IMR-90 (cell line): ENCODE data around the gene ARHGEF37. TPM values are rescaled to one million over a fixed set of nuclear protein-coding genes. Genes with fewer than 3 reads are reported as not detected.

Experiments used
- ATAC-seq: fragments of 200-7000 bp; cut with Tn5 transposase; 2 replicates; pipeline ENCODE4 v1.9.1; 2020; ENCODE audit warnings: low read depth, mild to moderate bottlenecking, moderate library complexity
- BruUV-seq: library from RNA; stranded (reverse); fragments of 400-500 nt; replicated peaks from 2 replicates; lab custom pipeline; 2021; lab: Mats Ljungman, UMichigan
- CTCF ChIA-PET: fragments of 300-600 bp; formaldehyde crosslinking; extraction: SDS; loops from one replicate; lab custom pipeline; 2021; ENCODE audit warnings: antibody characterized with exemption; lab: Yijun Ruan, JAX
- POLR2A ChIA-PET: fragments of 300-600 bp; sonication (Branson Sonifier 250); formaldehyde crosslinking; loops from one replicate; lab custom pipeline; 2022; ENCODE audit warnings: antibody characterized with exemption; ENCODE audit not compliant: unreplicated experiment; lab: Charles Lee
- DNase-seq: peaks from one replicate; pipeline ENCODE4 v3.0.0; 2013
- H2AFZ ChIP-seq: replicated peaks from 2 replicates; pipeline ENCODE3; 2013; ENCODE audit warnings: low read length, mild to moderate bottlenecking; ENCODE audit not compliant: poor library complexity
- H2AK5ac ChIP-seq: 2 replicates; pipeline ENCODE4 v1.6.1; 2013; ENCODE audit warnings: low read depth, low read length, inconsistent platforms
- H2AK9ac ChIP-seq: replicated peaks from 2 replicates; pipeline ENCODE3; 2013; ENCODE audit warnings: mild to moderate bottlenecking, low read depth, low read length, moderate library complexity; ENCODE audit not compliant: poor library complexity
- H2BK120ac ChIP-seq: 2 replicates; pipeline ENCODE4 v1.6.1; 2013; ENCODE audit warnings: low read depth, low read length, inconsistent platforms
- H2BK15ac ChIP-seq: 3 replicates; pipeline ENCODE4 v1.6.1; 2013; ENCODE audit warnings: low read depth, low read length, inconsistent platforms
- H2BK20ac ChIP-seq: 2 replicates; pipeline ENCODE4 v1.6.1; 2013; ENCODE audit warnings: low read depth, mild to moderate bottlenecking, inconsistent platforms, low read length, moderate library complexity
- H2BK5ac ChIP-seq: 2 replicates; pipeline ENCODE4 v1.6.1; 2013; ENCODE audit warnings: mild to moderate bottlenecking, low read depth, low read length, inconsistent platforms; ENCODE audit not compliant: poor library complexity, severe bottlenecking
- H3K14ac ChIP-seq: replicated peaks from 2 replicates; pipeline ENCODE4 v1.6.1; 2013; ENCODE audit warnings: low read depth, low read length, inconsistent platforms
- H3K18ac ChIP-seq: 2 replicates; pipeline ENCODE4 v1.6.1; 2013; ENCODE audit warnings: low read depth, low read length, control low read depth
- H3K23ac ChIP-seq: 2 replicates; pipeline ENCODE4 v1.6.1; 2013; ENCODE audit warnings: low read depth, low read length, inconsistent platforms
- H3K27ac ChIP-seq: 2 replicates; pipeline ENCODE4 v1.5.1; 2013; ENCODE audit warnings: mild to moderate bottlenecking, control low read depth, low read length; ENCODE audit not compliant: insufficient read depth
- H3K27me3 ChIP-seq: 2 replicates; pipeline ENCODE4 v1.6.1; 2013; ENCODE audit warnings: low read length; ENCODE audit not compliant: control insufficient read depth, insufficient read depth
- H3K36me3 ChIP-seq: 2 replicates; pipeline ENCODE4 v1.6.1; 2013; ENCODE audit warnings: low read length, mixed read lengths; ENCODE audit not compliant: control insufficient read depth, insufficient read depth
- H3K4ac ChIP-seq: 2 replicates; pipeline ENCODE4 v1.6.1; 2013; ENCODE audit warnings: low read depth, low read length, inconsistent platforms
- H3K4me1 ChIP-seq: 2 replicates; pipeline ENCODE4 v1.6.1; 2013; ENCODE audit warnings: low read length, mixed read lengths; ENCODE audit not compliant: control insufficient read depth, insufficient read depth
- H3K4me2 ChIP-seq: 2 replicates; pipeline ENCODE4 v1.6.1; 2013; ENCODE audit warnings: low read depth, mild to moderate bottlenecking, control low read depth, low read length, moderate library complexity
- H3K4me3 ChIP-seq: 2 replicates; pipeline ENCODE4 v1.5.1; 2013; ENCODE audit warnings: low read depth, mild to moderate bottlenecking, control low read depth, low read length, moderate library complexity; ENCODE audit not compliant: insufficient read depth
- H3K56ac ChIP-seq: 2 replicates; pipeline ENCODE4 v1.6.1; 2013; ENCODE audit warnings: low read length, inconsistent platforms; ENCODE audit not compliant: insufficient read depth; ENCODE audit errors: extremely low read depth
- H3K79me1 ChIP-seq, 2 experiments: 2 replicates each; pipeline ENCODE4 v1.6.1; 2013; ENCODE audit warnings: low read length in 2 of 2, inconsistent platforms in 1 of 2, low read depth in 1 of 2
- H3K9ac ChIP-seq: 2 replicates; pipeline ENCODE4 v1.6.1; 2013; ENCODE audit warnings: low read depth, low read length, control low read depth
- H3K9me1 ChIP-seq: 2 replicates; pipeline ENCODE4 v1.6.1; 2013; ENCODE audit warnings: low read length, inconsistent platforms; ENCODE audit not compliant: insufficient read depth
- H3K9me3 ChIP-seq: 2 replicates; pipeline ENCODE4 v1.6.1; 2013; ENCODE audit warnings: low read length; ENCODE audit not compliant: control insufficient read depth, insufficient read depth
- H4K20me1 ChIP-seq: 2 replicates; pipeline ENCODE4 v1.6.1; 2013; ENCODE audit warnings: low read length, inconsistent platforms; ENCODE audit not compliant: insufficient read depth
- H4K5ac ChIP-seq: 2 replicates; pipeline ENCODE4 v1.6.1; 2013; ENCODE audit warnings: mild to moderate bottlenecking, low read depth, low read length, control low read depth
- H4K8ac ChIP-seq, 2 experiments: 2 replicates each; pipeline ENCODE4 v1.6.1; 2013; ENCODE audit warnings: low read depth in 2 of 2, low read length in 2 of 2, control low read depth in 1 of 2, inconsistent platforms in 1 of 2
- H4K91ac ChIP-seq: 2 replicates; pipeline ENCODE4 v1.6.1; 2013; ENCODE audit warnings: low read depth, low read length, inconsistent platforms; ENCODE audit not compliant: insufficient read depth
- CEBPB ChIP-seq: IDR thresholded peaks from 2 replicates; pipeline ENCODE4 v1.6.1; 2012; ENCODE audit warnings: low read depth, low read length, improper control_type of control experiment
- CTCF ChIP-seq: conservative IDR thresholded peaks from 2 replicates; pipeline ENCODE4 v1.5.1; 2012; ENCODE audit warnings: mild to moderate bottlenecking, low read depth, low read length, improper control_type of control experiment
- ELK1 ChIP-seq: fragments of 150-350 bp; IDR thresholded peaks from 2 replicates; pipeline ENCODE4 v1.6.1; 2016; ENCODE audit warnings: low read depth, mild to moderate bottlenecking, low read length, moderate library complexity, borderline replicate concordance
- FOS ChIP-seq: fragments of 150-350 bp; IDR thresholded peaks from 2 replicates; pipeline ENCODE4 v1.6.1; 2016; ENCODE audit warnings: low read depth, low read length
- MXI1 ChIP-seq: IDR thresholded peaks from 2 replicates; pipeline ENCODE4 v1.6.1; 2012; ENCODE audit warnings: low read depth, mild to moderate bottlenecking, low read length, moderate library complexity, borderline replicate concordance
- NFE2L2 ChIP-seq: fragments of 150-350 bp; IDR thresholded peaks from 2 replicates; pipeline ENCODE4 v1.6.1; 2016; ENCODE audit warnings: low read depth, mild to moderate bottlenecking, low read length
- POLR2A ChIP-seq: IDR thresholded peaks from 2 replicates; pipeline ENCODE4 v1.6.1; 2012; ENCODE audit warnings: mild to moderate bottlenecking, low read depth, low read length
- RCOR1 ChIP-seq: IDR thresholded peaks from 2 replicates; pipeline ENCODE4 v1.6.1; 2012; ENCODE audit warnings: mild to moderate bottlenecking, low read length, improper control_type of control experiment; ENCODE audit not compliant: insufficient replicate concordance
- RFX5 ChIP-seq: IDR thresholded peaks from 2 replicates; pipeline ENCODE4 v1.8.0; 2012; ENCODE audit warnings: low read depth, mild to moderate bottlenecking, low read length, moderate library complexity
- USF2 ChIP-seq: fragments of 150-350 bp; IDR thresholded peaks from 2 replicates; pipeline ENCODE4 v1.6.1; 2017; ENCODE audit warnings: mild to moderate bottlenecking, antibody characterized with exemption, low read length, low read depth
- WGBS, 2 experiments: methylation state at CpG; one replicate each; pipeline versions ENCODE4 v1.1.5 to v1.1.7; 2013; ENCODE audit warnings: missing lambda C conversion rate in 2 of 2; ENCODE audit not compliant: insufficient read length in 1 of 2; ENCODE audit errors: extremely low coverage in 2 of 2; 5-methylcytosine and 5-hydroxymethylcytosine counted together
- dilution Hi-C: fragments of 300-500 bp; cut with HindIII; formaldehyde crosslinking; loops from one replicate; pipeline ENCODE4 v1.14.3; 2018; ENCODE audit warnings: low sequenced_read_pairs; ENCODE audit not compliant: unreplicated experiment
- in situ Hi-C: fragments of 300-500 bp; cut with MboI; formaldehyde crosslinking; loops from 3 replicates; pipeline ENCODE4 v1.14.3; 2019; ENCODE audit warnings: low sequenced_read_pairs, inconsistent platforms, mixed read lengths
- intact Hi-C: fragments of 100-400 bp; cut with micrococcal nuclease; formaldehyde crosslinking; loops from 2 replicates; pipeline ENCODE4 v1.10.0; 2022
- polyA plus RNA-seq, 3 experiments: library from polyadenylated mRNA; depleted of rRNA; stranded (reverse); fragments of >200 nt; gene quantifications; 2 replicates each; pipeline ENCODE4 v1.2.3, GENCODE V29; 2012; ENCODE audit warnings: low replicate concordance in 1 of 3
- total RNA-seq: library from RNA; depleted of rRNA; stranded (reverse); fragments of >200 nt; gene quantifications from 2 replicates; pipeline ENCODE4 v1.2.3, GENCODE V29; 2012

Gene ARHGEF37
- total and polyA plus RNA-seq, 2 of the 4 experiments (the other 2 are of a cell fraction), result 0.39 to 0.54 TPM

GRCh38 chr5:149586708-149587318 is 5.5 kb downstream of the ARHGEF37 start:
- dilution Hi-C loops (no loop called here), in situ Hi-C loops (no loop called here), intact Hi-C loops (no loop called here)
- ATAC-seq (no peak), DNase-seq (no peak)
- H3K9me1 ChIP-seq, result no peaks in the 10 kb centered on the region
- H2AFZ ChIP-seq, result no peak overlapping the region
- no peak overlapping the region for H3K56ac ChIP-seq
- H2BK5ac ChIP-seq, result no peak overlapping the region
- no peak overlapping the region for H3K4me2 ChIP-seq
- ChIA-PET POLR2A (no interaction called here), CTCF (interaction anchor here (0.7 to 1.7 kb wide), 3 partner anchors 9 to 29 kb away, joined by 3 read pairs; no protein-coding TSS in a partner anchor)
- no peak overlapping the region for H3K18ac ChIP-seq
- H3K4me1 ChIP-seq, result peaks cover 4% of the 10 kb centered on the region; the same call in 1 of the 2 replicates
- no peak overlapping the region for H2BK15ac ChIP-seq
- no peak overlapping the region for H2AK5ac ChIP-seq
- H3K79me1 ChIP-seq, result no peaks in the 10 kb centered on the region
- no CpG with 5 or more reads among the region's 1 CpG for WGBS, 2 experiments
- H3K9ac ChIP-seq, result no peak overlapping the region
- no peaks in the 10 kb centered on the region for H3K9me3 ChIP-seq
- H3K4ac ChIP-seq, result no peak overlapping the region
- H4K8ac ChIP-seq, result no peak overlapping the region
- BruUV-seq, result no TSS peak
- H2BK120ac ChIP-seq, result no peak overlapping the region
- H4K5ac ChIP-seq, result no peak overlapping the region
- no peak overlapping the region for H3K23ac ChIP-seq
- no peak overlapping the region for H2AK9ac ChIP-seq
- no peaks in the 10 kb centered on the region for H4K20me1 ChIP-seq
- no peak overlapping the region for H4K91ac ChIP-seq
- no peak overlapping the region for H2BK20ac ChIP-seq
- H3K4me3 ChIP-seq, result no peak overlapping the region
- H3K36me3 ChIP-seq, result no peaks in the 10 kb centered on the region
- H3K14ac ChIP-seq, result no peak overlapping the region
- no peak for TF ChIP-seq ELK1
- TF ChIP-seq NFE2L2, result no peak
- no peak for TF ChIP-seq CEBPB
- no peak for TF ChIP-seq MXI1
- no peak for TF ChIP-seq RCOR1
- TF ChIP-seq CTCF, result no peak
- TF ChIP-seq RFX5, result no peak
- TF ChIP-seq POLR2A, result no peak
- no peak for TF ChIP-seq FOS
- TF ChIP-seq USF2, result no peak
- no peaks in the 10 kb centered on the region for H3K27me3 ChIP-seq
- H3K27ac ChIP-seq, result no peak overlapping the region
